Measurements from ENCODE around the gene RB1.

- no peak for TF ChIP-seq GATA2 (IDR thresholded peaks at IDR 0.05; ENCODE audit: low read depth, low read length)
- no peak for TF ChIP-seq GATA3 (IDR thresholded peaks at IDR 0.05; ENCODE audit: low read depth, low read length)
These were observed 191.3 kb downstream of the RB1 start for GRCh38 chr13:48494874-48495273.
